Islet of Langerhans (tissue), 1 donor: ENCODE results near the gene SLC6A8.
"Not testable (repeated sequence)": the region's sequence is repeated elsewhere in the genome, so short reads cannot be mapped to it uniquely, and the experiment has no call there.

Source experiments
- FAIRE-seq: peaks from one replicate; lab custom pipeline; 2011; peaks lifted over from hg19 to GRCh38; lab: Jason Lieb, UNC

SLC6A8 gene

DNA sequence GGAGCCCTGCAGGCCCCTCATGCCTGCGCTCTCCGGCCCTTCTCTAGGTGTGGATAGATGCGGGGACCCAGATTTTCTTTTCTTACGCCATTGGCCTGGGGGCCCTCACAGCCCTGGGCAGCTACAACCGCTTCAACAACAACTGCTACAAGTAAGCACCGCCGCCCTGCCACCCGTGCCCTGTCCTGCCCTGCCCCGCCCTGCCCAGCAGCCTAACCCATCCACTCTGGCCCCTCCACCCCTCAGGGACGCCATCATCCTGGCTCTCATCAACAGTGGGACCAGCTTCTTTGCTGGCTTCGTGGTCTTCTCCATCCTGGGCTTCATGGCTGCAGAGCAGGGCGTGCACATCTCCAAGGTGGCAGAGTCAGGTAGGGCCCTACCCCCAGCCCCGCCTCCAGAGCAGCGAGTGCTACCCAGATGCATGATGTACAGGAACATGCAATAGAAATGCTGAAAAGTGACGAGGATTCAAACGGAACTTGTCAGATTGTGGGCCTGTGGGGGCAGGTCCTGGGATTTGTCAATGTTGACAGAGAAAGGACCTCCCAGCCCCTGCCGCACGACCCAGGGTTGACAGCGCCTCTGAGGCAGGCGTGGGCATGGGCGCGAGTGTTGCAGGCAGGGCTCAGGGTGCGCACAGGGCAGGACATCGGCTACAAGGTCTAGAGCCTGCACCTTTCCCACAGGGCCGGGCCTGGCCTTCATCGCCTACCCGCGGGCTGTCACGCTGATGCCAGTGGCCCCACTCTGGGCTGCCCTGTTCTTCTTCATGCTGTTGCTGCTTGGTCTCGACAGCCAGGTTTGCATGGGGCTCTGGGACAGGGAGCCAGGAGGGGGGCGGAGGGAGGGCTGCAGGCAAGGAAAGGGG, 5.7 kb downstream of the SLC6A8 start:
- no peak for FAIRE-seq

DNA sequence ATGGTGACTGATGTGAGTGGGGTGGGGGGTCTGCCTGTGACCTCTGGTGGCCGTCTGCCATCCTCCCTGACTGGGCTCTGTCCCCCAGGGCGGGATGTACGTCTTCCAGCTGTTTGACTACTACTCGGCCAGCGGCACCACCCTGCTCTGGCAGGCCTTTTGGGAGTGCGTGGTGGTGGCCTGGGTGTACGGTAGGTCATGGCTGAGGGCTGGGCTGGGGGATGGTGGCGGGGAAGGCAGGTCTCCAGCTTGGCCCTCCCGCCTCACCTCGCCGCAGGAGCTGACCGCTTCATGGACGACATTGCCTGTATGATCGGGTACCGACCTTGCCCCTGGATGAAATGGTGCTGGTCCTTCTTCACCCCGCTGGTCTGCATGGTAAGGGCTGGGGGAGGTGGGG, 6.5 kb downstream of the SLC6A8 start:
- FAIRE-seq = not testable (repeated sequence)

DNA sequence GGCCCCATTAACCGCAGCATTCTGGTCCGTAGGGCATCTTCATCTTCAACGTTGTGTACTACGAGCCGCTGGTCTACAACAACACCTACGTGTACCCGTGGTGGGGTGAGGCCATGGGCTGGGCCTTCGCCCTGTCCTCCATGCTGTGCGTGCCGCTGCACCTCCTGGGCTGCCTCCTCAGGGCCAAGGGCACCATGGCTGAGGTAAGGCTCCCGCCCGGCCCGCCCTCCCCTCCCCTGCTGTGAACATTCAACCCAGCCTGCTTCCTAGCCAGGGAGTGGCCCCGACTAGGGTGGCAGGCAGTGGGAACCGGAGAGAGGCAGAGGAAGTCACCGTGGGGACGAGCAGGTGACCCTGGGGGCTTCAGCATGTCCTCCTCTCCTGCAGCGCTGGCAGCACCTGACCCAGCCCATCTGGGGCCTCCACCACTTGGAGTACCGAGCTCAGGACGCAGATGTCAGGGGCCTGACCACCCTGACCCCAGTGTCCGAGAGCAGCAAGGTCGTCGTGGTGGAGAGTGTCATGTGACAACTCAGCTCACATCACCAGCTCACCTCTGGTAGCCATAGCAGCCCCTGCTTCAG, 7.1 kb downstream of the SLC6A8 start:
- FAIRE-seq = no peak

DNA sequence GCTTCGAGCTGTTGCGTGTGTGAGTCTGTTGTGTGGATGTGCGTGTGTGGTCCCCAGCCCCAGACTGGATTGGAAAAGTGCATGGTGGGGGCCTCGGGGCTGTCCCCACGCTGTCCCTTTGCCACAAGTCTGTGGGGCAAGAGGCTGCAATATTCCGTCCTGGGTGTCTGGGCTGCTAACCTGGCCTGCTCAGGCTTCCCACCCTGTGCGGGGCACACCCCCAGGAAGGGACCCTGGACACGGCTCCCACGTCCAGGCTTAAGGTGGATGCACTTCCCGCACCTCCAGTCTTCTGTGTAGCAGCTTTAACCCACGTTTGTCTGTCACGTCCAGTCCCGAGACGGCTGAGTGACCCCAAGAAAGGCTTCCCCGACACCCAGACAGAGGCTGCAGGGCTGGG, 8.4 kb downstream of the SLC6A8 start:
- no peak for FAIRE-seq

DNA sequence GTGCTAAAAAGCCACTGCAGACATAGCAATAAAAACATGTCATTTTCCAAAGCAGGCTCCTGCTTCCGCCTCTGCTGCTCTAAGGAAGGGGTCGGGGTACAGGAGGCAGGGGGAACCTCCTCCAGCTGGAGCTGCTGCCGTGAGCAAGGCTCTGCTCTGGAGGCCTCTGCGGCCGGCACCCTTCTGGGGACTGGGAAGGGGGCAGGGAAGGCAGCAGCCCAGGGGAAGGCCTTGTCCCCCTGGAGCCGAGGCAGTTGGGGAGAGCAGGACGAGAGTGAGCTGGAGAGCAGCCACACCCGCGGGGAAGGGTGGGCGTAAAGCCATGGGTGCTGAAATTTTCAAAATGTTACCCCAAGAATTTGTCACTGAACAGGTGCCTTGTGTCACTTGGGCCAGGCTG, 8.8 kb downstream of the SLC6A8 start:
- not testable (repeated sequence) for FAIRE-seq

DNA sequence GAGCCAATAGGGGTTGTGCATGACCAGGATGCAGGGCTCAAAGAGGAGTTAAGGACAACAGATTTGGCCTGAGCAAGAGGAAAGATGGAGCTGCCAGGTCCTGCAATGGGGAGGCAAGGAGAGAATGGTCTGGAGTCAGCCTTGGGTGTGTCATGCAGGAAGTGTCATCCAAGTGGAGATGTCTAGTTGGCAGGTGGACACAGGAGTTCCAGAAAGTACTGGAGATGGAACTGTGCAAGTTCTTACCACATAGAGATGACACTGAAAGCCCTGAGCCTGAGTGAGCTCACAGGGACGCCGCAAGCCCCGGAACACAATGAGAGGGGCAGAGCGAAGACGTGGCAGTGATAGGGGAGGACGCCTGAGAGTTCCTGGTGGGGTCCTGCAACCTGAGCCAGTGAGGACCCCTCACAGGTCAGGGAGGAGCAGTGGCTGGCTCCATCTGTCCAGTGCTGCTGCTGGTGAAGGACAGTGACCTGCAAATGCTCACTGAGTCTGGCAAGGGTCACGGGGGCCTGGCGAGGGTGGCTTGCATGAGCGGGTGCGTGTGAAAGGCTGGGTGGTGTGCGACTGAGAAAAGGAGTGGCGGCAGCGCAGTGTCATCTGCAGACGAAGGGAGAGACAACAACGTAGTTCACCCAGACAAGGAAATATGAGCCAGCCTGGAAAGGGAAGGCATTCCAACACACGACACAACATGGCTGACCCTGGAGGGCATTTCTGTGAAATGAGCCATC, 9.4 kb downstream of the SLC6A8 start:
- not testable (repeated sequence) for FAIRE-seq

DNA sequence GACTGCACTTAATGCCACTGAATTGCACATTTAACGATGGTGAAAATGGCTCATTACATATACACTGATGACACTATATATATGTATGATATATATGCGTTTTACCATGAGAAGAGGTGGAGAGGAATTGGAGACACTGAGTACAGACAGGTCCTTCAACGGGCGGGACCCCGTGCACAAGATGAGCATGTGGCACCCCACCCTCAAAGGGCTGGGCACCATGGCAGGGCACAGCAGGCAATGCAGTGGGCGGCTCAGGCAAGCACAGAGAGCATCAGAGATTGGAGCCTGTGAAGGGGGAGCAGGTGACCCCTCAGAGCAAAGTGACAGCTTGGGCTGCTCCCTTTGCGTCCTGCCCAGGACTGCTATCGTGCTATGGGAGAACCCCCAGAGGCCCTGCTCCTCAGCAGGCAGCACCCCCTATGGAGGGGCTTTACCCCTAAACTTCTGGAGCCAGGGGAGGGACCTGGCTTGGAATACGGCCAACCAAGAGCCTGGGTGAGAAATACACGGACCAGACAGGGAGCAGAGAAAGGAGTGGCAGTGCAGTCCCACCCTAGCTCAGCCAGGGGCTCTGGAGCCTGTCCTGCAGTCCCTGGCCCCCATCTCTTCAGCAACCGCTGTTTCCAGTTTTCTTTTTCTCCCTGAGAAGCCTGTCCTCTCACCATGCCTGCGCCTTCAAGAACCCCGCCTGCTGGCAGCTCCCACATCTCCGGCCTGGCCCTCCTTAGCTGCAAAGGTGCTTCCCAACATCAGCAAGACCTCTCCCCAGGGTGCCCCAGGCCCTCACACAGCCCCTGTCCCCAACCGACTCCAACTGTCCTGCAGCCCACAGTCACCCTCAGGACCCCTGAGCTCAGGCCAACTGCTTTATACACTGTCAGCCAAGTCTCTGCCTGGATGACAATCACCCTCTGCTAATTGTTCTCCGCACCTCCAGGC, 10.5 kb downstream of the SLC6A8 start:
- FAIRE-seq = no peak

DNA sequence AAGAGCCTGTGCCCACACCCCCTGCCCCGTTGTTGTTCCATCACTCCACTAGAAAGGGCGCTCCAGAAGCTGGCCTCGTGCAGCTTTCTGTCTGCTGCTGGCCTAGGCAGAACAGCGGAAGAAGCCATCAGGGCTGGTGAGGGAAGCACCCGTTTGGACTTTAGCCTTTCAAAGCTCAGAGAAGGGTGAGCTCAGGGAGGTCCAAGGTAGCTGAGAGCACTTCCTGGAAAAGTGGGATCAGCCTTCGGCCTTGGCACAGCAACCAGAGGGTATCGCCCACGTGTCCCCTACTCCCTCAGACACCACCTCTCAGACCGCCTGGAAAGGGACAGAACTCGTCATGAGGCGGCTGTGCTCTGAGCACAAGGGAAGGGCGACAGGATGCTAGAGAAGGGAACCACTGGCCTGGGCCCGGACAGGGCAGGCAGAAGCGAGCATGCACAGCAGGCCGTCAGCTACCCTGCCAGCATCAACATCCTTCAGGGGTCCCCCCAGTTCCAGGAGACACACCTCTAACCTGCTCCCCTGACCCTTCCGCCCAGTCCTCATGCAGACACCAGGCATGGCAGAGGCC, 11.6 kb downstream of the SLC6A8 start:
- not testable (repeated sequence) for FAIRE-seq

DNA sequence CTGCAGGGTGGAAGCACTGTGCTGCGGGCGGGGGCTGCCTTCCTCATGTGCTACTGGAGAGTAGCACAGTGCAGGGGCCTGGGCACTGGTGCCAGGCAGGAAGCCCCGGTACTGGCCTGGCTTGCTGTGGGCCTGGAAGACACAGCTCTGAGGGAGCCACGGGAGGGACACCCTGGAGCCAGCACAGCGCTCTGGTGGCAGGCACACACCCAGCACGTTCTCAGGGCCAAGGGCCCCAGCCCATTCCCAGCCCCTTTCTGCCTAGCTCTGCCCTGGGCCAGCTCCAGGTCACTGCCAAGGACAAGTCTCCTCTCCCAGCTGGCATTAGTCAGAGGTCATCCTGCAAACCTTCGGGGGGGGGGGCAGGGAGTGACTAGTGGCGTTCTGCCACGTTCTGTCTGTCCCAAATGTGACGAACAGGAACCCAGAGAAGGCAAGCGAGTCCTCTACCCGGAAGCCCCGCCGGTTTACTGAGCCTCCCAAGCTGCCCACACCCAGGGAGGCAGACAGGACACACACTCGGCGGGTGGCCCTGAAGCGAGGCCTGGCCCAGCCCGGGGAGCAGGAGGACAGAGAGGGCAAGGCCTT, 12.2 kb downstream of the SLC6A8 start:
- not testable (repeated sequence) for FAIRE-seq

DNA sequence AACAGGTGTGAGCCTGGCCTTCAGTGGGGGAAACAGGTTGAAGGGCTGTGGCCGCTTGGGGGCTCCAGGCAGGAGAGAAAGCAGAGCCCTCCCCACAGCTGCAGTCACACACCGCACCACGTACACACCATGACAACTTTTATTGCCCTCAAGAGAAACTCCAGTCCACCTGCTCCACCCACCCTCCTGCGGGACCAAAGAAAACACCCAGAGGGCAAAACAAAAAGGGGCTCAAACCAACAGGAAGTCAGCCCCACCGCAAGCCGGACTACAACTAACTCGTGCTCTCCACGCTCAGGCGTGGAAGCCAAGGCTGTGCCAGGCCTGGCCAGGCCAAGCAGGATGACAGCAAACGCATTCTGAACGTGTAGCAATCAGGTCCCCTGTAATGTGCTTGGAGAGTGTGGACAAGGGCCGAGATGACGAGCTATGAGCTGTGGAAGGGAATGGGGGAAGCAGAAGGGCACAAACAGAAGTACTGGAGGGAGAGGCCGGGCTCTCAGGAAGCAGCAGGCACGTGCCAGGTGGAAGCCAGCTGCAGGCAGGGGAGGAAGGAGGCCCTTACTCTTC, 12.7 kb downstream of the SLC6A8 start:
- no peak for FAIRE-seq

DNA sequence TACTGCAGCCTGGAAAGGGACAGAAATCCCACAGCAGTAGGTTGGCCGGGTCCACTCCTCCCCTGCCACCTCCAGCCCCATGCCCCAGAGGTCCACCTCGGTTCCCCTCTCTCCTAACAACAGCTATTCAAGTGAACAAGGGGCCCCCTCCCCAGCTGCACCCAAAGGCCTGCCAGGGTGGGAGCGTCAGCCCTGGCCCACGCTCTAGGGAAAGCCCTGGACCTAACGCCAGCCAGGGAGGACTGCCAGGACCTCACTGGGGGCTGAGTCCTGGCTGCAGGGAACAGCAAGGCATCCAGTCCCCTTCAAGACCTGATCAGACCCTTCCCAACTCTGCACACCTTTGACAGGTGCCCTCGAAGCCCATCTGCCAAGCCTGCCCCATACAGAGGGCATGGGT, 13.2 kb downstream of the SLC6A8 start:
- FAIRE-seq = no peak

DNA sequence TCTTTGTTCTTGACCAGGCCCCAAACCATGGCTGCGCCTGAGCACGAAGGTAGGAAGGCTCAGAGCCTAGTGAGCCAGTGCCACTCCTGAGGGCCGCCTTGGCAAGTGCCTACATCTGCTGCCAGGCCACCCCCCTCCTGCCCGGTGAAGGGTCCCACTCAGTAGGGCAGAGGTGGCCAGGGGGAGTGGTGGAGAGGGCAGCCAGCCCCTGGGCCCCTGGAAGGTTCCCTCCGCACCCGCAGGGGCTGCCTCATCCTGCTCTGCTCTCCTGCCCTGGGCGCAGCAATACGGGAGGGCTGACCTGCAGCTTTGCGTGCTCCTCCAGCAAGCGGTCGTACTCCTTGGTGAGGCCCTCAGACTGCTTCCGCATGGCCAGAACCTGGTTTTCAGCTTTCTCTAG, 14.0 kb downstream of the SLC6A8 start:
- no peak for FAIRE-seq

DNA sequence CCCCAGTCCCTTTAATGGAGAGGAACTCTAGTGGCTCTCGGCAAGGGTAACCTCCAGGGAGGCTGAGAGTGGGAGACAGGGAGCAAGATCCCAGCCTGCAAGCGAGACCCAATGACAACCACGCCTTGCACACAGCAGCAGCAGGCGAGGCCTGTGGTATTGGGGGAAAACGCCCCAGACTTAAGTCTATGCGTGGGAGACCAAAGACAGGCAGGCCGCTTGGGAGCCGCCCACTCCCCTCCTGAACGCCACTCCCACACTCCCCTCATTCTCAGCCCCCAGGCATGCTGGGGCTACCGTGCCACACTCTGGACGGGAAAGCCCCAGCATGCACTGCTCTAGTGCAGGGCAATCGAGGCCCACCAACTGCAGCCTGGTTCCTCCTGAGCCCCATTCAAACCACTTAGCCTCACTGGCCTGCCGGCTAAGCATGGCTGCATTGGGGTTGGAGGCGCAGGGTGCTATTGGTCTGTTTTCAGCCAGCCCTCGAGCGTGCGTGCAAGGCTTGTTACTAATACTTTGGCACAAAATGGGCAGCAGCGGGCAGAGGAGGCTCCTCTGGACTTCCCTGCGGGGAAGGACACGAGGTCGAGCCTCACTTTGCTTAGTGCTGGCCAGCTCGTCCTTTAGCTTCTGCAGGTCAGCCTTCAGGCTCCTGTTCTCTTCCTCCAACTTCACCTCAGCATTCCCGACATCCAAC, 14.8 kb downstream of the SLC6A8 start:
- no peak for FAIRE-seq

DNA sequence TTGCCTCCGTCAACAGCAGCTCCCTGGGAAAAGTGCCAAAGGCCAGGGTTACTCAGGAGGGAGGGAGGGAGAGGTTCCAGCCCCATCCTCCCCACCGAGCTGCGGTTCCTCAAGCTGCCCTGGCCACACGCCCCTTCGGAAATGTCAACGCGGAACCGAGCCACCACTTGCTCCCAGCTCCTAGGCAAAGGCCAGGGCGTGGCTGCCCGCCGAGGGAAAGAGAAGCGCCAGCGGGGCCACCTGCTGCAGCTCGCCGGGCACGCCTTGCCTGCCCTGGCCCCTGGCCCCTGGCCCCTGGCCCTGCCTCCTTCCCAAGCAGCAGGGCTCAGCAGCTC, 15.3 kb downstream of the SLC6A8 start:
- FAIRE-seq = no peak

DNA sequence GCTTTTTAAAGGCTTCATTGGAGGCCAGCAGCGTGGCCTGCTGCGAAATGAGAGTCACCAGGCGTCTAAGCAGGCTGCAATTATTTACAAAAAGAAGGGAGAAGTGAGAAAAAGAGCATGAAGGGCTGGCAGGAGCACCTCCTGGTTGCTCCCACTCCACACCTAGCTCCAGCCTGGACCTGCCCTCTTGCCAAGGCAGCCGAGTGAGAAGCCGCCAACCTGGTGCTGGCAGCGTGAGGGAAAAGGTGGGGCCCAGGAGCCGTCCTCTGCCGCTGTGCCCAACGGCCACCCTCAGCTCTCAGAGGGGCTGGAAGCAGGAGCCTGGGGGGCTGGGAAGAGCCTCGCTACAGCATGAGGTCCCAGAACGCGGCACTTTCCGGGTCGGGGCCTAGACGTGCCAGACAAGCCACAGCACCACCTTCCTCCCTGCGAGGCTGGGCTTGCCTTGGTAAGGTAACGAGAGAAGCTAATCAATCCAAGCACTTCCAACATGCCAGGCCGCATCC, 16.3 kb downstream of the SLC6A8 start:
- no peak for FAIRE-seq

DNA sequence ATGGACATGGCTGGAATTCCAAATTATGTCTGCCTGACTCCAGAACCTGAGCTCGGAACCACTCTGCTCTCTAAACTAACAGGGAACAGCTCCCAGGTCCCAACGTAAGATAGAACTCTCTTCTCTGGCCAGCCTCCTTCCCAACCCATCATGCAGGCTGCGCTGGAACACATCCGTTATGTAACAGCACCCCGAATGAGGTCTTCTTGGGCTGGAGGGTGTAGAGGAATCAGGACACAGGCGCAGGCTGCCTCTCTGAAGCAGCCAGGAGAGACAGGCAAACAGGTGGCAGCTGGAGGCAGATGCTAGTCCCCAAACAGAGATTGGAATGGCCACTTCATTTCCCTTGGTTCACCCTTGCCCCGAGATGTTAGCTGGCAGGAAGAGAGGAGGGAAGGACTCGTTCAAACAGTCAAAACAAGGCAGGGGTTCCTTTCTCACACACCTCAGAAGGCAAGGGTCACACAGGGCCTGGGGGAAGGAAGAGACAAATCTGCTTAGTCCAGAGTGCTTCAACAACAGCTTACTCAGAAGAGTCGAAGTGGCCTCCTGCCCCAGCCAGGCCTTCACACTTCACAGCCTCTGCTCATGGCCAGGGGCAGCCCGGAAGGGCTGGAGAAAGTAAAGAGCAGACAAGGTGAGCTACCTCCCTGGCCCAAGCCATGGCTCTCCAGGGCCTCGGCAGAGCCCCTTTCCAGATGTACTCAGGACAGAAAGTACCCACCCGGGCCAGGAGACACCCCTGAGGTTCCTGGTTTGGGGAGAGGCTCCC, 17.1 kb downstream of the SLC6A8 start:
- not testable (repeated sequence) for FAIRE-seq

DNA sequence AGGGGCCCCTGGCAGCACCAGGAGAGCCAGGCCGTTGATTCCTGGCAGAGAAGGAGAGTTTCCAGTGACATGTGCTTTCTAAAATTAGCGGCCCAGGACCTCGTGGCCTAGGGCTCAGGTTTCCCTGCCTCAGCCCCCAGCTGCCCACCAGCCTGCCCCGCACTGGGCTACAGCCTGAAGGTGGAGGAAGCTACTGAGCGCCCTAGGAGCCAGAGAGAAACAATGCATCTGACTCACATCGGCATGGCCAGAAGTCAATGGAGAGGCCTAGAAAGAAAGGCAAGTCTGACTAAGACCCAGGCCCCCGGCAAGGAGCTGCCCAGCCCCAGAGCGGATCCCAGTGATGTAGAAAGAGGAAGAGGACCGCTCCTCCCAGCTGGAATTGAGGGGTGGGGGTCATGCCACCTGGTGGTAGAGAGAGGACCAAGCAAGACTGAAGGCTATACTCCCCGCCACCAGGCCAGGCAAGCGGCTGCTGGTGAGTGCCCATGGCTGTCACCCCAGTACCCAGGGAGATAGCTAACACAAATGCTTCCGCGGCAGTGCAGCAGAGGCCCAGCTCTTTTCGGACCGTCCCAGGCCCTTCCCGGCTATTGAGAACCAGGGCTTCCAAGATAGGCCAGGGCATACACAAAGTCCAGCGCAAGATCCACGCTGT, 17.8 kb downstream of the SLC6A8 start:
- FAIRE-seq = not testable (repeated sequence)

DNA sequence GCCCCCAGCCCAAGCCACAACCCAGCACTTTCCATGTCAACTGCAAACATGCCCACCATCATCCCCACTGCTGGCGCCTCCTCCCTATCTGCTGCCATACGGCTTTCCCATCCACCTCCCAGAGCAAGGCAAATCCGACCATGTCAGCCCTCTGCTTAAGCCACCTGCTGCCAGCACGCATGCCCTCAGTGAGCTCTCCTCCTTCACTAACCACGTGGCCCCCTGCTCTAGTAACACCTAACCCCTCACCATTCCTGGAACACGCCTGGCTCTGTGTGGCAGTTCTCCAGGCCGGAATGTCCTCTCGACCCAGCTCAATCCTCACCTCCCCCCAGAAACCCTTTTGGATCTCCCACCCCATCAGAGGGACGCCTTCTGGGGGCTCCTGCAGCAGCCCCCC, 19.1 kb downstream of the SLC6A8 start:
- no peak for FAIRE-seq

DNA sequence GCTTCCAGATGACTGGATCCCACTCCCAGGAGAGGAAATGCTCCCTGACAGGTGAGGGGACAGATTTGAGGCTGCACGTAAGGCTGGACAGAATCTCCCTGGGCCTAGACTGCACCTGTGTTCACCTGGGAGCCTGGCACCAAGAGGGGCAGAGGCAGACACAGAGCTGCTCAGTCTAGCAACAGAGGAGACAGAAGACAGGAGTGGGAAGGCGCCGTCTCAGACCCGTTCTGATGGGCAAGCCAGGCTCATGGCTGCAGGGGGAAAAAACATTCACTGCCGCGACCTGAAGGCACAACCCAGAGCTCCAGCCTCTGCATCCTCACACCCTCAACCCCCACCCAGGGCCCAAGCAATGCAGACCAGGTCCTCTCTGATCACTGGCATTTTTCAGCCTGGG, 19.7 kb downstream of the SLC6A8 start:
- no peak for FAIRE-seq
